Endothelial cell (in vitro differentiated cells): ENCODE data around the gene ZDHHC22. TPM values are rescaled to one million over a fixed set of nuclear protein-coding genes. Genes with fewer than 3 reads are reported as not detected.

Source experiments
- DNase-seq: peaks from one replicate; pipeline ENCODE4 v3.0.0; 2021; ENCODE audit warnings: low spot score
- H3K27ac Mint-ChIP-seq: one replicate; pipeline ENCODE4 v1.8.0; 2021; ENCODE audit warnings: mixed read lengths, inconsistent platforms; ENCODE audit not compliant: unreplicated experiment
- H3K27me3 Mint-ChIP-seq: one replicate; pipeline ENCODE4 v1.8.0; 2021; ENCODE audit warnings: mild to moderate bottlenecking, moderate library complexity, mixed read lengths, inconsistent platforms; ENCODE audit not compliant: unreplicated experiment
- H3K36me3 Mint-ChIP-seq: one replicate; pipeline ENCODE4 v1.8.0; 2021; ENCODE audit warnings: mild to moderate bottlenecking, low read depth, mixed read lengths, inconsistent platforms; ENCODE audit not compliant: unreplicated experiment
- H3K4me1 Mint-ChIP-seq: one replicate; pipeline ENCODE4 v1.8.0; 2021; ENCODE audit warnings: mild to moderate bottlenecking, mixed read lengths, inconsistent platforms; ENCODE audit not compliant: unreplicated experiment
- H3K4me3 Mint-ChIP-seq: one replicate; pipeline ENCODE4 v1.8.0; 2021; ENCODE audit warnings: mild to moderate bottlenecking, mixed read lengths, inconsistent platforms; ENCODE audit not compliant: unreplicated experiment
- H3K9me3 Mint-ChIP-seq: one replicate; pipeline ENCODE4 v1.8.0; 2021; ENCODE audit warnings: mixed read lengths, inconsistent platforms; ENCODE audit not compliant: unreplicated experiment
- CTCF ChIP-seq: fragments of 200-600 bp; sonication (generic); IDR thresholded peaks from one replicate; pipeline ENCODE4 v1.5.0; 2021; ENCODE audit warnings: antibody characterized with exemption; ENCODE audit not compliant: unreplicated experiment
- total RNA-seq: library from RNA; stranded (reverse); fragmentation: NEBNext Ultra II Directional; extraction: Animal tissue kit (Norgen Biotek cat#: 25700); gene quantifications from one replicate; pipeline ENCODE4 v1.2.1, GENCODE V29; 2021; ENCODE audit not compliant: unreplicated experiment

The ZDHHC22 gene
- total RNA-seq, 1 donor from 2014 or later = 12.0 TPM

DNA sequence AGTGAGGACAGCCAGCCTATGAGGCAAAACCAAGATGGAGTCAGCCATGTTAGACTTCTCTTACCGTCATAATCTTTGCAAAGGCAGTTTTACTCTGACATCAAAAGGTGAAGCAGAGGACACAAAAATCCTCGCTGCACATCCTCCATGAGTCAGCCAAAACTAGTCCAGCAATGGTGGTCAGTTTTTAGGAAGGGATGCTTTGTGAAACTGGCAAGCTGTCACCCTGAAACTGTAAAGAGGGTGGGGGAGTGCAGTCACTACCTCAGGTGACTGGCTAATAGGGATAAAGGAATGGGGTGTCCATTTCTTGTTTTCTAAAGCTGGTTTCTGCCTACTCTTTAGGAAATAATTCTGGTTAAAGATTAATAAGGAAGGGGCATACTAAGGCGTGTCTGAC is 48.9 kb downstream of the ZDHHC22 start:
- Mint-ChIP-seq H3K4me3 (no peak overlapping the region), H3K27ac (no peak overlapping the region), H3K27me3 (peaks cover 3% of the 10 kb centered on the region), H3K9me3 (no peaks in the 10 kb centered on the region), H3K36me3 (no peaks in the 10 kb centered on the region), H3K4me1 (peaks cover 13% of the 10 kb centered on the region)
- TF ChIP-seq CTCF = no peak
- no peak for DNase-seq

DNA sequence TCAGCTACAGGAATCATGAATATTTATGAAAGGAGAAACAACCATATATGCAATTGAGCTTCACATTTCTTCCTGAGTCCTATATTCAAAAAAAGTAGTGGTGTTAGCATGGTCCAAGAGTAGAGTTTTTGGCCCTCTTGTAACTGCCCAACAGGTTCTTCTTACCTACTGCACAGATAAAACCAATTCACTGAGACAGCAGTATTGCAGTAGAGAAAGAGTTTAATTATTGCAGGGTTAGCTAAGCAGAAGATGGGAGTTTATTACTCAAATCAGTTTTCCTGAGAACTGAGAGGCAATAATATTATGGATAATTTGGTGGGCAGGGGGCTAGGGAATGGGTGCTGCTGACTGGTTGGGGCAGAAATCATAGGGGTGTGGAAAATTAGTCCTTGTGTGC is 50.1 kb downstream of the ZDHHC22 start:
- no peak for DNase-seq

GRCh38 chr14:77088645-77089044 is 52.9 kb downstream of the ZDHHC22 start:
- TF ChIP-seq CTCF = no peak
- Mint-ChIP-seq H3K27ac (no peak overlapping the region), H3K9me3 (no peaks in the 10 kb centered on the region), H3K27me3 (peaks cover 8% of the 10 kb centered on the region), H3K4me1 (peaks cover 12% of the 10 kb centered on the region), H3K36me3 (no peaks in the 10 kb centered on the region), H3K4me3 (no peak overlapping the region)
- DNase-seq = no peak

More for the DNA sequence above, 50.1 kb downstream of the ZDHHC22 start:
- Mint-ChIP-seq H3K4me3 (no peak overlapping the region), H3K36me3 (no peaks in the 10 kb centered on the region), H3K27ac (no peak overlapping the region), H3K4me1 (peaks cover 6% of the 10 kb centered on the region), H3K9me3 (no peaks in the 10 kb centered on the region), H3K27me3 (peaks cover 2% of the 10 kb centered on the region)
- TF ChIP-seq CTCF = no peak

DNA sequence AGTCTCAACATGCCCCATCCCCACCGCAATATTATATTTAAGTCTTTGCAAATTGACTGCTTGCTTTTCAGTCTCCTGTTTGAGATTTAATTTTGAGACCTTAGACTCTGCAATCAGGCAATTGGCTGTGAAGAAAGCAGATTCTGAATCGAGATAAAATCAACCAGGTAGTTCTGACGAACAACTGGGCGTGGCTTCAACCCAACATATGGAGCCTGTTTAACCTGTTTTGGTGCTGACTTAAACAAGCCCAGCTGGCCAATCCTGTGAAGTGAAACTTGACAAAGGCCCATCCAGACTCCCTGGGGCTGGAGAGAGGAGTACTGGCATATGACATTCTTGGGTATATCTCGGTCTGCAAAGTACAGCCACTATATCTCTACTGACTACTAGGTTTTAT is 53.4 kb downstream of the ZDHHC22 start:
- TF ChIP-seq CTCF = no peak
- Mint-ChIP-seq H3K36me3 (no peaks in the 10 kb centered on the region), H3K27me3 (peaks cover 8% of the 10 kb centered on the region), H3K4me3 (no peak overlapping the region), H3K27ac (peak overlapping the region; percentile 74), H3K4me1 (peaks cover 12% of the 10 kb centered on the region), H3K9me3 (no peaks in the 10 kb centered on the region)
- DNase-seq = no peak

DNA sequence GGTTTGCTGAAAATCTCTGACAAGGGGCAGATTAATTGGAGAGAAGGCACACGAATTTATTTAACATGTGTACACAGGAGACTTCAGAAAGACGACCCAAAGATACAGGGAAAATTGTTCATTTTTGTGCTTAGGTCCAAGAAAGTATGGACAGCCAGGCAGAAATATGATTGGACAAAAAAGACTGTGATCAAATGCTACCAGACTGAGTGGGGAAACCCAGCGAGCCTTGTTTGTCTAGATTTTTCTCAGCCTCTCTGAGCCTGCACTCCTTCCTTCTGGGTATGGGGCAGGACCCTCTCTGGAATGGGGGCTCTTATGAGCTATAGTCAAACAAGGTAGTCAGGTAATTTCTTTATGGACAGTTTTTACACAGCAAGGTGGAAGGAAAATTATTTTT is 54.0 kb downstream of the ZDHHC22 start:
- Mint-ChIP-seq H3K4me1 (peaks cover 15% of the 10 kb centered on the region), H3K27me3 (peaks cover 8% of the 10 kb centered on the region), H3K27ac (peak overlapping the region; percentile 74), H3K36me3 (no peaks in the 10 kb centered on the region), H3K4me3 (no peak overlapping the region), H3K9me3 (no peaks in the 10 kb centered on the region)
- DNase-seq = no peak
- no peak for TF ChIP-seq CTCF
